A375 (cell line): Measurements from ENCODE around the gene MDGA2. TPM values are rescaled to one million over a fixed set of nuclear protein-coding genes. Genes with fewer than 3 reads are reported as not detected.

Experiments
- small RNA-seq: library from RNA; depleted of rRNA; stranded (forward); fragments of <200 nt; gene quantifications from one replicate; pipeline ENCODE3, GENCODE V24; 2014
- total RNA-seq: library from RNA; depleted of rRNA; stranded (reverse); fragments of >200 nt; shearing (Covaris generic); gene quantifications from 2 replicates; pipeline ENCODE4 v1.2.3, GENCODE V29; 2014; rRNA removed

The MDGA2 gene
- total RNA-seq: 0.41 and 0.98 TPM in 2 replicates

GRCh38 chr14:47675466-47676314 is at the start of gene MDGA2:
Gene MDGA2 (minus strand): TSS chr14:47675605.

Small RNAs within 50 kb of the gene (small RNA-seq; reads per million reads assigned to genes)
- gene RF00402: not detected
